ENCODE measurements around the gene CFAP69.

GRCh38 chr7:90261441-90261840 lies 16.5 kb downstream of the CFAP69 start:
- TF ChIP-seq ATF3 (IDR thresholded peaks at IDR 0.05; ENCODE audit: insufficient read depth, low read depth, low read length) (no peak), CBX5 (IDR thresholded peaks at IDR 0.05; ENCODE audit: low read depth, low read length) (no peak), CTCF (IDR thresholded peaks at IDR 0.05; ENCODE audit: control extremely low read depth in 1 of 3, insufficient read depth in 1 of 3, low read depth in 1 of 3, low read length in 3 of 3) (no peak)
